Hematopoietic multipotent progenitor cell treated with erythropoietin and hydrocortisone succinate and interleukin-3 and kit ligand, for 8 days (in vitro differentiated cells): Measurements from ENCODE around the gene FGFR4.

Source experiments
- DNase-seq: peaks from one replicate; pipeline ENCODE4 v3.0.0-alpha.2; 2015

Gene FGFR4

DNA sequence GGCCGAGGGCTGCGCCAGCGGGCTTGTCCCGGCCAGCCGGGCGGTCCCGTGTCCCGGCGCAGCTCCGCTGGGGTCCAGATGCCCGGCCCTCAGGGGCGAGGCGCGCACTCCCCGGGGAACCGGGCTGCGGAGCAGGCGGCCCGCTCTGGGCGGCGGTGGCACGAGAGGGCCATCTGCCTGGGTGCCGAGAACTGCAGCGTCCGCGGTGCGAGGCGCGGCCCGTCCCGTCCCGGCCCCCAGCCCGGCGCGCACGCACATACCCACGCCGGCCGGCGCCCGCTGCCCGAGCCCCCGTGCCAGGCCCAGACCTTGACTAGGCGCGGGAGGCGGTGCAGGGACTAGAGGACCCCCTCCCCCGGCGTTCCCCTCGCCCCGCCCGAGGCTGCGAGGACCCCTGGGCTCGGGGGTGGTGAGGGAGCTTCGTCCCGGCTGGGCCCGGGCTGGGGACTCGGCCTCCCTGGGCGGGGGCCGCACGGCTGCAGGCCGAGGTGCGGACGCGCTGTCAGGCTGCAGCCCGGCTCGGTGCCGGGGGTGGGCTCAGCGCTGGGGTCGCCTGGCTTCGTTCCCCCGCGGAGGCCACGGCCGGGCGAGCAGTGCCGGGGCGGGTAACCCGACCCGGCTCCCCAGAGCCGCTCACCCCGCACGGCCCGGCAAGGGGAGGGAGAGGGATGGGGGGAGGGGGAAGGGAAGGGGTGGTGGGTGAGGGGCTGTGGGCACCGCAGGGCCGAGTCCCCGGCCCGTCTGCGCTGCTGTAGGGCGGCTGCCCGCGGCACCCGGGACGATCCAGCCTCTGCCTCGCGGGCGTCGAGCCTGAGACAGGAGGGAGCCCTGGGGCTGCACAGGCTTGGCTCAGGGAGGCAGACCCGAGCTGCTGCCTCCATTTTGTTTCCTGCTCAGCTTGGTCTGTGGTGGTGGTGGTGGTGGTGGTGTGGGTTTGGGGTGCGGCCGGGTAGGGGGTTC, 45.7 kb downstream of the FGFR4 start:
- peak; percentile 42 for DNase-seq

DNA sequence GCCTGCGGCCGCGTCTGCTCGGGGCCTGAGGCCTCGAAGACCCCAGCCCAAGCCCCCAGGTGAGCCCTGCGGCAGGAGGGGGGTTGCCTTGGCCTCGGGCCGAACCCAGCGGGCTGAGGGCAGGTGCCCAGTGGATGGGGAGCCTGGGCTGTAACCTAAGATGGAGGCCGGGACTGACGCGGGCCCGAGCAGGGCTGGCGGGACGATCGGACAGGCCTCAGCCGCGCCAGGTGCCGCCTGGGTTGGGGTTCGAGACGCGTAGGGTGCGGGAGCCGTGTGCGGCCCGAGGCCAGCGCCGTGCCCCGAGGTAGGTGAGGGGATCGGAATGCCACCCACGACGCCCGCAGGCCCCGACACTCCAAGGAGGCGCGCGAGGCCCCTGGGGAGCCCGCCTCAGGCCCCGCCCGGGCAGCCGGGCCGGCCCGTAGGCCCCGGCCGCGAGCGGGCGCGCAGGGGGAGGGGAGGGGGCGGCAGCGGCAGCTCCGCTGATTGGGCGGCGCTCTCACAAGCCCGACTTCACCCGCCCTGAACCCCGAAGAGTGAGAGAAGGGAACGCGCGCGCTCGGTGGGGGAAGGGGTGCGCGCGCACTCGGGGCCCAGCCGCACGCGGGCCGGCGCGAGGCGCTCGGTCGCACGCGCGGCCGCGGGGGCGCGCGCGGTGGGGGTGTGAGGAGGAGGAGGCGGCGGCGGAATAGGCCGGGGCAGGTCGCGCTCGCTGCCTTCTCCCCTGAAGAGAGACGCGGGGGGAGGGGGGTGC, 46.6 kb downstream of the FGFR4 start, which contains the start of gene NSD1:
NSD1 (plus strand) TSS at position 678 of the 757 bp plus-strand sequence. CDS start 1,331 bp downstream, outside the sequence.
- peak; percentile 96 for DNase-seq

DNA sequence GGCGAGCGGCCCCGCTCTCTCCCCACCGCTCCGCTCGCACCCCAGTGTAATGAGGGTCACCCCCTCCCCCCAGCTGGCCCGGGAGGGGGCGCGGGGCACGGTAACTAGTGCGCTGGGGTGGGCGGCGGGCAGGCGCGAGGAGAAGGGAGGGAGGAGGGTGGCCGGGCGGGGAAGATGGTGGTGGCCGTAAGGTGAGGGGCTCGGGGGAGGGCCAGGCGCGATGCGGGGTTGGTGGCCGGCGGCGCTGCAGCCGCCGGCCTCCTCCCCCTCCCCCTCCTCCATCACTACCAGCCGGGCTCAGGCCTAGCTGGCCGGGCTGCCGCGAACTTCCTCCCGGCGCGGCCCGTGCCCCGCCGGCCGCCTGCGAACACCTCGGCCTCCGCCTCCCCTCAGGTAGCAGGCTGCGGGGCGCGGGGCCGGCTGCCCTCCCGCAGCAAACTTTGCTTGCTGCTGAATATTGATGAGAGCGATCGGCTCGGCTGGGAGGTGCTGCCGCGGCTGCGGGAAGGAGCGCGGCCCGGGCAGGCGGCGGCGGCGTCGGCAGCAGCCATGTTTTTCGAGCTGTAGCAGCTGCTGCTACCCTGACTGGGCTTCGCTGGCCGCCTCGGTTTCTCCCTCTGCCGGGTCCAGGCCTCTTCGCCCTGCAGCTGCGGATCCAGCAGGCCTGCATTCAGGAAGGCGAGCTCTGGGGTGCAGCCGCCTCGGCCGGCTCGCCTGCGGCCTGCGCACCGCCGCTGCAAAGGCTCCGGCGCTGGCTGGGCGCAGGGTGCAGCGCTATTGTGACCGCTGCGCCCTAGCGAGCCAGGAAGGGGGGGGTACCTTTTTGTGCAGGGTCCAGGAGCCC, 47.4 kb downstream of the FGFR4 start:
- no peak for DNase-seq

DNA sequence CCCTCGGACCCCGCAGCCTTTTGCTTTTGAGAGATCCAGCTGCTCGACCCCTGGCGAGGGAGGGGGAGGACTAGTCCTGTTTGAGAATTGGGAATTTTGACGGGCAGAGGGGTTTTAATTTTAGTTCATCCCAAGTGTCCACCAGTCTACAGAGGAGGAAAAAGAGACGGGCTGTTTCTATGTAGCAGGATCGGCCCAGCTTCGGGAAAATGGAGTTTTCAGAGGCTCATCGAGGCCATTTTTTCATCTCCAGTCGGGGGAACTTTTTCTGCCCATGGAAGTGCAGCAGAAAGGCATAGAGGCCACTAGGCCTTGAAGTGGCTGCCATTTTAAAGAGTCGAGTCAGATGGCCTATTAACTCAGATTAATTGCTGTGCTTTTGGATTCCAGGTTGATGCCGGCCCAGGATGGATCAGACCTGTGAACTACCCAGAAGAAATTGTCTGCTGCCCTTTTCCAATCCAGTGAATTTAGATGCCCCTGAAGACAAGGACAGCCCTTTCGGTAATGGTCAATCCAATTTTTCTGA, 48.0 kb downstream of the FGFR4 start:
- DNase-seq = peak; percentile 35

DNA sequence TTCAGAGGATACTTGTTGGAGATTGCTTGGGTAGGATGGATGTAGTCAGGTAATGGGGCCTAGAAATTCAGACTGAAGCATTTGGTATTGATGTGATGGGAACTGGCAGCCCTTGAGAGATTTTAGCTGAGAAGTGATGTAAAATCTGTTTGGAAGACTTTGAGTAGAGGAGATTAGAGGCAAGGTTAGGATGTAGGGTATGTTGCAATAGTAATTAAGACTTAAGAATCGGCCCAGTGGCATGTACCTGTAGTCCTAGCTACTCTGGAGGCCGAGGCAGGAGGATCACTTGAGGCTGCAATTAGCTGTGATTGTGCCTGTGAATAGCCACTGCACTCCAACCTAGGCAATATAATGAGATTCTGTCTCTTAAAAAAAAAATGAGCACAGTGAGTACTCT, 53.6 kb downstream of the FGFR4 start:
- DNase-seq = no peak

DNA sequence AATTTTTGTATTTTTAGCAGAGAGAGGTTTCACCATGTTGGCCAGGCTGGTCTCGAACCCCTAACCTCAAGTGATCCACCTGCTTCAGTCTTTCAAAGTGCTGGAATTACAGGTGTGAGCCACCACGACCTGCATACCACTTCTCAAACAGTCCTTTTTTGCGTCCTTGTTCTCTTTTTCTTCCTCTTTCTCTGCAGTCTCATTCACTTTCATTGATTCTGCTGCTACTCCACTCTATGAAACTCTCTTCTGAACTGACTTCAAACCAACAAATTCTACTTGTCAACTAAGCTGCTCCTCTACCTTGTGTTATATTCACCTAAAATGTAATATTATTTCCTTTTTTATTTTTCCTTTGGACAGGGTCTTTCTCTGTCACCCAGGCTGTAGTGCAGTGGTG, 54.8 kb downstream of the FGFR4 start:
- no peak for DNase-seq

DNA sequence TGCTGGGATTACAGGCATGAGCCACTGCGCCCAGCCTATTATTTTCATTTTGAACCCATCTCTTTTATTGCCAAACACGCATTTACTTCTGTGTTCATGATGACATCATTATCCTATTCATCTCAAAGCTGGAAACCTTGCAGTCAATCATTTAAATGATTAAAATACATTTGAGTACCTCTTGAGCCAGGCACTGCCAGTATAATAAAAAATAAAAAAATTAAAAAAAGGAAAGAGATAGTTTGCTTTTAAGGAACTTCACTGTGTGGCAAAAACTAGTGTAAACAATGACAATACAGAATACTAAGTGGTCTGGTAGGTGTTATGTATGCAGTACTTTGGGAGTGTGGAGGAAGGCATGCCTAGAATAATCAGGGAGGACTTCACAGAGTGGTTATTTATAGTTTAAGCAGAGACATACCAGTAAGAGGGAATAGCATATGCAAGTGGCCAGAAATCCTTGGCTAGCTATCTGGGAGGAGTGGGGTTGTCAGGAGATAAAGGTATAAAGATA, 55.4 kb downstream of the FGFR4 start:
- DNase-seq = no peak

DNA sequence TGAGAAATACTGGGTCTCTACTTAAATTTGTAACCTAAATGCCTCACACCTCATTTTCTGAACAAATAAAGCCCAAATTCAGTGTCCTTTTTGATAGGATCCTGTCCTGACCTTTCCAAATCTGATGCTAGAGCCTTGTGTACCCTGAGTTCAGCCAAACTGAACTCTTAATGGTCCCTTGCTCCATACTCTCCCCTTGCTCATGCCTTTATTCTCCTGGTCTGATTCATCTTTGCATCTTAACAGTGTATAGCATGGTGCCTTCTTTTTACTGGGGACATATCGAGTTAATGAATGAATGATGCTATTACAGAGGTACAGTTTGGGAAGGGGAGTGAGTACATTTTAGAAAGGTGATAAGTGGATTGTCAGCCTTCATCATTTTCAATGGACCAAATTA, 56.1 kb downstream of the FGFR4 start:
- no peak for DNase-seq

DNA sequence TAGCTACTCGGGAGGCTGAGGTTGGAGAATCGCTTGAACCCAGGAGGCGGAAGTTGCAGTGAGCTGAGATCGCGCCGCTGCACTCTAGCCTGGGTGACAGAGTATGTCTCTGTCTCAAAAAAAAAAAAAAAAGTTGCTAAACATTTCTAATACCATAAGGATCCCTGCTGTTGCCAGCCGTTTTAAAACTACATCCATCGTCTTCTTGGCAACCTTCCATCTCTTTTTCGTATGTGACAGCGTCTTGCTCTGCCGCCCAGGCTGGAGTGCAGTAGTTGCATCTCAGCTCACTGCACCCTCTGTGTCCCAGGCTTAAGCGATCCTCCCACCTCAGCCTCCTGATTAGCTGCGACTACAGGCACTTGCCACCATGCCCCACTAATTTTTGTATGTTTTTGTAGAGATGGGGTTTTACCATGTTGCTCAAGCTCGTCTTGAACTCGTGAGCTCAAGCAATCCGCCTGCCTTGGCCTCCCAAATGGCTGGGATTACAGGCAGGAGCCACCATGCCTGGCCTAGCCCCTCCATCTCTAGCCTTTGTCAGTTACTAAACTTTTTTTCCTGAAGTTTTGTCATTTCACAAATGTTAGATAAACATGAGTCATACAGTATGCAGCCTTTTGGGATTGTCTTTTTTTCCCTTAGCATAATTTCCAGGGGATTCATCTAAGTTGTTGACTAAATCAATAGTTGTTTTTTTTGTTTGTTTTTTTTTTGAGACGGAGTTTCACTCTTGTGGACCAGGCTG, 60.4 kb downstream of the FGFR4 start:
- no peak for DNase-seq
